GM15510 (cell line): Measurements from ENCODE around the gene ZNG1B.
"Not testable (repeated sequence)": the region's sequence is repeated elsewhere in the genome, so short reads cannot be mapped to it uniquely, and the experiment has no call there.

ENCODE experiments used
- POLR2A ChIP-seq: IDR thresholded peaks from 3 replicates; pipeline ENCODE4 v1.6.1; 2011; ENCODE audit warnings: borderline replicate concordance; ENCODE audit not compliant: insufficient read length; ENCODE audit errors: extremely low read depth

The ZNG1B gene

DNA sequence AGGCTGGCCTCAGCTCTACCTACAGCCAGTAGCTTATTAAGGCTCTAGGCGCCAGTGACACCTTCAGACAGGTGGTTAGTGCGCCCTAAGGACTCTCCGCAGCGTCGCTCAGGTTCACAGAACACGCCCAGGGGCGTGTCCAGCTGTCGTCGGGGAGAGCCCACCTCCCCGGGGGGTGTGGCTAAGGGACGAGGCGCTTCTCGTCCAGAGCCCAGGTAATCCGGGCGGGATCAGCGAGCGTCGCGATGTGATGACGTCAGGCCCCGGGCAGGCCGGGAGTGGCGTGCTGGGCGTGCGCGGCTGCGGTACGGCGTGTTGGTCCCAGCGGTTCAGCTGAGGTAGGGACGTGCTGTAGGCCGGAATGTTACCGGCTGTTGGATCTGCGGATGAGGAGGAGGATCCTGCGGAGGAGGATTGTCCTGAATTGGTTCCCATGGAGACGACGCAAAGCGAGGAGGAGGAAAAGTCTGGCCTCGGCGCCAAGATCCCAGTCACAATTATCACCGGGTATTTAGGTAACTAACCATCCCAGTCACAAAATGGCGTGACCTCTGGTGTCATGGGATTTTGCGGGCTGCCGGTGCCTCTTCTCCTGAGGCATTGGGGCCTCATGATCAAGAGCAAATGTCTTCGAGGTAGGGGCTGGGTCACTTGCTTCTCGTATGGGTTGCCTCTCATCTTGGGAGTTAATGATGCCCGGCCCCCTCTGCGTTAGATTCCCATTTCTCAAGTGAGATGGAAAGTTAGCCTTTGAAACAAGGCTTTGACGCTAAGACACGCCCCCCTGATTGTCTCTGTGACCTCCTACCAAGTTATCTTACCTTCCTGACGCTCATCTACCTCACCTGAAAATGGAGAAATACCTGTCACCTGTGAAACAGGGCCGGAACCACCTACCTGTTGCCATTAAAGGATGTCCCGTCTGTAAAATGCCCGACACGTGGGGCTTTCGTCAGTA lies at the start of gene ZNG1B:
TSS of gene ZNG1B (plus strand) at position 184 of the 958 bp plus-strand sequence. CDS start at position 362, 178 bp downstream.
- not testable (repeated sequence) for TF ChIP-seq POLR2A

DNA sequence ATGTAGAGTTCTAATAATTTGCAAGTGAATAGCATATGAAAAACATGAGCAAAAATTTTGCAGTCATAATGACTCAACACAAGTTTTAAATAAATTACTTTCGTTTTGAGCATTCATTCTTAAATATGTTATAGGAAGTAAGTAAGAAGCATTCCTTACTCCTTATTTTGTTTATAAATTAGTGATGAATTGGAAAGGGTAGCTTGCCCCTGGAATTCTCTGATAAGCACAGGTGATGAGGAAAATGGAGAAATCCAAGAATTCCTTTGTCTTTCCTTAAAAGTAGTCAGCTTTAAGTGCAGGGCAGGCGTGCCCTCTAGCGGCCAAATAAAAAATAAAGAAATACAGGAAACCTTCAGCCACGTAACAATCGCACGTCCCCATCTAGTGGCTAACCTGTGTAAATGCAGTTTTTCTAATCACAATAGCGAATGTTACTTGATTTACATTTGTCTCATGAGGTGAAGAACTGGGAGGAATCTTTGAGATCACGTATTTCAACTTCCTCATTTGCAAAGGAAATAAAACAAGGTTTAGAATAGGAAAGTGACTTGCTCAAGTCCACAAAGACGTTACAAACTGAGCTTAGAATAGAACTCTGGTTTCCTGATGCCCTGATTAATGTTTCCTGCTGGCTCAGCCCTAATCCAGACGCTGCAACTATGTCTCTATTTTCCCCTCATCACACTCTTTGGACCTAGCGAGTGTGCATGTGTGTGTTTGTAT lies 47.2 kb upstream of the ZNG1B start:
- no peak for TF ChIP-seq POLR2A

DNA sequence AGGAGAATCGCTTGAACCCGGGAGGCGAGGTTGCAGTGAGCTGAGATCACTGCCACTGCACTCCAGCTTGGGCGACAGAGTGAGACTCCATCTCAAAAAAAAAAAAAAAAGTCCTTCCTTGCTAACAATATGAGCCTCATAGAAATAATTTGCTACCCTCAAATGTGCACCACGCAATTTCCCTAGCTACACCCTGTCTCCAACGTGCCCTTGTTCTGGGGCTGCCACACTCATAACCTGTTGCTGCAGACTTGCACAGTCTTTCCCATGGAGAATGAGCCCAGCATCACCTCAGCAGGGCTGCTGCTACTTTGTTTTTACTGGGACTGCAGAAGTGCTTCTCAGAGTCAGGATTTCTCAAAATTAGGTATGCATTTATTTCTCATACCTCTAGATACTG lies 46.4 kb upstream of the ZNG1B start:
- no peak for TF ChIP-seq POLR2A

DNA sequence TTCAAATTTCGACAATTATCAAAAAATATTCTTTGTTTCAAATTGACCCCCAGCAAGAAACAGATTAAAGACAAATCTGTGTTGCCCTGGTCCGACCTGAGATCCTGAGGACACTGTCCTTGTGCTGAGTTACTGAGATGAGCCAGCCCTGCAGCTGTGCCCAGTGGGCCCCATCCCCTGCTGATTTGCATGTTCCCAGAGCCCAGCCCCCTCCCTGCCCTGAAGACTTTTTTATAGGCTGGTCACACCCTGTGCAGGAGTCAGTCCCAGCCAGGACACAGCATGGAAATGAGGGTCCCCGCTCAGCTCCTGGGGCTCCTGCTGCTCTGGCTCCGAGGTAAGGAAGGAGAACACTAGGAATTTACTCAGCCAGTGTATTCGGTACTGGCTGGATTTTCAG lies 31.4 kb upstream of the ZNG1B start:
- peak; percentile 31 for TF ChIP-seq POLR2A

DNA sequence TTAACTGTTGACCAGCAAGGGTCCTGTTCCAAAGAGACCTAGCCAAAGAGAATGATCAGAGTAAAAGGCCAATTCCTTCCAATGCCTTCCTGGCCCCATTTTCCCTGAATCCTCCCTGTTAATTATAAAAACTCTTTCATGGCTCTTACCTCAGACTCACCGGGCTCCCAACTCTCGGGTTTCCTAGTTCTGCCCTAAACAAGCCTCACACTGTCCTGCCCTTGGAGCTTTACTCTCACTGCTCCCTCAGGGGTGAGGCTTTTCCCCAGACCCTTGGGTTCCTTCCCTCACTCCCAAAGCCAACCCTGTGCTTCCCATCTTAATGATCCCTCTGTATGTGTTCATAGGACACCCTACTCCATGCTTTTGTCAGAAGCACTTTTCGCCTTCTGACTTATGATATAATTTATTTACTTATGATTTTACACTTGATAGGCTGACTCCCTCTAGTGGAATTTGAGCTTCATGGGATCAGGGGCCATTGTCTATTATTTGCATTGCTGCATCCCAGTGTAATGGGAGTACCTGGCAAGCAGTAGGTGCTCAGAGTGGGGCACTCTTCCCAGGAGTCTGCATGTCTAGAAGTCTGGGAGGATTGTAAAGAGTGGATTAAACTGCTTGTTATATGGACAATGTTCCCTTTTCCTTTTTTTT lies 29.9 kb upstream of the ZNG1B start:
- no peak for TF ChIP-seq POLR2A

DNA sequence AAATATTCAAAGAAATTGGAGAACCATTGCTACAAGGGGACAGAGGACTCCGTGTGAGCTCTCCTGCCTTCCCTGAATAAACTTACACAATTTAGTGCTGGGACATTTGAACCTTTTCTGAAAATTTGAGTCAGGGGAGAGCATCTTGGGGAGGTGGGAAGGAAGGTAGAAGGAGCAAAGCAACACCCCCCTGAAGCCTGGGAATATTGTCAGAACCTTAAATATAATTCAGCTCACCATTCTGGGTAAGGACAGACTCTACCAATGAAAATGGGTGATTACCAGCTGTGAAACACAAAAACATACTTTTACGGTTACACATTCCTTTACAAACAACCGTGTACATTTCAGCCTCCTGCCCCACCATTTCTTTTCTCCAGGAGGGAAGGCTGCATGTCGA lies 60.9 kb downstream of the ZNG1B start, which contains the start of gene FOXD4L1:
TSS of gene FOXD4L1 (plus strand) at position 301 of the 400 bp plus-strand sequence. CDS start 592 bp downstream, outside the sequence.
- TF ChIP-seq POLR2A = not testable (repeated sequence)
